ENCODE measurements around the gene ACOT13. TPM values are rescaled to one million over a fixed set of nuclear protein-coding genes. Genes with fewer than 3 reads are reported as not detected.
A peak's percentile ranks its signal among the peaks of the same experiment; 100 is the strongest.
"Not testable (repeated sequence)": the region's sequence is repeated elsewhere in the genome, so short reads cannot be mapped to it uniquely, and the experiment has no call there.

The ACOT13 gene
- total RNA-seq, 1 experiment from 2014 or later, result 55.6 TPM

GRCh38 chr6:24667378-24667803 is 514 bp downstream of the ACOT13 start:
- H3K27me3 Mint-ChIP-seq (ENCODE audit: insufficient read depth, unreplicated experiment), result no peaks in the 10 kb centered on the region
- no peak for TF ChIP-seq CTCF (IDR thresholded peaks at IDR 0.05; ENCODE audit: insufficient read depth in 1 of 2, low read depth in 1 of 2, low read length in 1 of 2, severe bottlenecking in 1 of 2, unreplicated experiment in 1 of 2)
- peaks cover 57% of the 10 kb centered on the region for H3K36me3 Mint-ChIP-seq (ENCODE audit: insufficient read depth, unreplicated experiment)
- ChIA-PET CTCF (interaction anchor here (1.4 kb wide), 2 partner anchors 84 to 86 kb away, joined by 3 to 10 read pairs; no protein-coding TSS in a partner anchor), POLR2A (interaction anchor here (0.6 to 1.7 kb wide), 5 partner anchors 16 to 223 kb away, joined by 3 to 4 read pairs (median 4); partner anchors contain the start of gene KIAA0319)
- Histone ChIP-seq H3K4me3 (ENCODE audit: low read depth, low read length) (peak overlapping the region; percentile 90), H3K4me1 (peaks cover 28% of the 10 kb centered on the region), H3K27me3 (replicated peaks; ENCODE audit: control insufficient read depth, insufficient read depth, low read length) (no peaks in the 10 kb centered on the region), H3K36me3 (ENCODE audit: control insufficient read depth, insufficient read depth, low read length) (no peaks in the 10 kb centered on the region), H3K9me3 (peaks cover 7% of the 10 kb centered on the region; the same call in 1 of the 2 replicates)
- H3K9me3 Mint-ChIP-seq (ENCODE audit: unreplicated experiment), result no peaks in the 10 kb centered on the region
- BruUV-seq (replicated peaks), result TSS peak; percentile 77
- H3K27ac Mint-ChIP-seq (ENCODE audit: unreplicated experiment), result peak overlapping the region; percentile 94
- DNase-seq, result peak; percentile 65 to 71
- H3K4me3 Mint-ChIP-seq (ENCODE audit: unreplicated experiment), result peak overlapping the region; percentile 85
- H3K4me1 Mint-ChIP-seq (ENCODE audit: low read depth, unreplicated experiment), result peaks cover 26% of the 10 kb centered on the region
- intact Hi-C loops (cut with micrococcal nuclease; ENCODE audit: unreplicated experiment), result loop anchor here (1.0 to 2.0 kb wide), 4 partner anchors 21 to 163 kb away; partner anchors contain the start of gene KIAA0319

- intact Hi-C loops (cut with micrococcal nuclease; ENCODE audit: unreplicated experiment); BruUV-seq (replicated peaks); H3K36me3 ChIP-seq (ENCODE audit: control insufficient read depth, insufficient read depth, low read length); POLR2A ChIA-PET; H3K27me3 Mint-ChIP-seq (ENCODE audit: insufficient read depth, unreplicated experiment); H3K9me3 Mint-ChIP-seq (ENCODE audit: unreplicated experiment); H3K27me3 ChIP-seq (replicated peaks; ENCODE audit: control insufficient read depth, insufficient read depth, low read length): not testable (repeated sequence)
- CTCF ChIA-PET, result interaction anchor here (1.3 kb wide), 1 partner anchor 87 kb away, joined by 3 read pairs; no protein-coding TSS in a partner anchor
- Mint-ChIP-seq H3K36me3 (ENCODE audit: insufficient read depth, unreplicated experiment) (peaks cover 48% of the 10 kb centered on the region), H3K4me3 (ENCODE audit: unreplicated experiment) (peak overlapping the region; percentile 85), H3K4me1 (ENCODE audit: low read depth, unreplicated experiment) (peaks cover 18% of the 10 kb centered on the region), H3K27ac (ENCODE audit: unreplicated experiment) (peak overlapping the region; percentile 94)
- H3K4me1 ChIP-seq, result peaks cover 18% of the 10 kb centered on the region
- peak overlapping the region; percentile 90 for H3K4me3 ChIP-seq (ENCODE audit: low read depth, low read length)
- peaks cover 16% of the 10 kb centered on the region for H3K9me3 ChIP-seq
- peak; percentile 49 to 71 for DNase-seq
Measured at GRCh38 chr6:24668066-24668996, 1.5 kb downstream of the ACOT13 start.

GRCh38 chr6:24668997-24669361 is 2.1 kb downstream of the ACOT13 start:
- H3K27ac Mint-ChIP-seq (ENCODE audit: unreplicated experiment), result peak overlapping the region; percentile 94
- no peaks in the 10 kb centered on the region for H3K9me3 Mint-ChIP-seq (ENCODE audit: unreplicated experiment)
- intact Hi-C loops (cut with micrococcal nuclease; ENCODE audit: unreplicated experiment), result no loop called here

GRCh38 chr6:24670492-24670891 is 3.6 kb downstream of the ACOT13 start:
- H3K27me3 Mint-ChIP-seq (ENCODE audit: insufficient read depth, unreplicated experiment); H3K9me3 Mint-ChIP-seq (ENCODE audit: unreplicated experiment); intact Hi-C loops (cut with micrococcal nuclease; ENCODE audit: unreplicated experiment); H3K27ac Mint-ChIP-seq (ENCODE audit: unreplicated experiment); H3K27me3 ChIP-seq (replicated peaks; ENCODE audit: control insufficient read depth, insufficient read depth, low read length); H3K36me3 ChIP-seq (ENCODE audit: control insufficient read depth, insufficient read depth, low read length); H3K4me3 Mint-ChIP-seq (ENCODE audit: unreplicated experiment); H3K4me1 Mint-ChIP-seq (ENCODE audit: low read depth, unreplicated experiment); DNase-seq; H3K4me3 ChIP-seq (ENCODE audit: low read depth, low read length); BruUV-seq (replicated peaks); POLR2A ChIA-PET: not testable (repeated sequence)
- CTCF ChIA-PET, result interaction anchor here (0.6 kb wide), 1 partner anchor 33 kb away, joined by 3 read pairs; no protein-coding TSS in a partner anchor
- Histone ChIP-seq H3K9me3 (peaks cover 28% of the 10 kb centered on the region), H3K4me1 (peaks cover 12% of the 10 kb centered on the region)
- peaks cover 44% of the 10 kb centered on the region for H3K36me3 Mint-ChIP-seq (ENCODE audit: insufficient read depth, unreplicated experiment)

More at GRCh38 chr6:24668997-24669361, 2.1 kb downstream of the ACOT13 start:
- ChIA-PET CTCF (interaction anchor here (1.3 kb wide), 1 partner anchor 88 kb away, joined by 3 read pairs; no protein-coding TSS in a partner anchor), POLR2A (no interaction called here)
- H3K27me3 ChIP-seq (replicated peaks; ENCODE audit: control insufficient read depth, insufficient read depth, low read length), result no peaks in the 10 kb centered on the region
- no TSS peak for BruUV-seq (replicated peaks)
- H3K27me3 Mint-ChIP-seq (ENCODE audit: insufficient read depth, unreplicated experiment), result no peaks in the 10 kb centered on the region
- H3K4me1 Mint-ChIP-seq (ENCODE audit: low read depth, unreplicated experiment), result peaks cover 18% of the 10 kb centered on the region
- H3K4me3 Mint-ChIP-seq (ENCODE audit: unreplicated experiment), result peak overlapping the region; percentile 85
- peaks cover 23% of the 10 kb centered on the region for H3K9me3 ChIP-seq
- peaks cover 12% of the 10 kb centered on the region for H3K4me1 ChIP-seq
- H3K36me3 ChIP-seq (ENCODE audit: control insufficient read depth, insufficient read depth, low read length), result no peaks in the 10 kb centered on the region
- no peak for TF ChIP-seq CTCF (IDR thresholded peaks at IDR 0.05; ENCODE audit: insufficient read depth in 1 of 2, low read depth in 1 of 2, low read length in 1 of 2, severe bottlenecking in 1 of 2, unreplicated experiment in 1 of 2)
- no peak for DNase-seq
- H3K4me3 ChIP-seq (ENCODE audit: low read depth, low read length), result no peak overlapping the region
- H3K36me3 Mint-ChIP-seq (ENCODE audit: insufficient read depth, unreplicated experiment), result peaks cover 41% of the 10 kb centered on the region

- H3K36me3 Mint-ChIP-seq (ENCODE audit: insufficient read depth, unreplicated experiment), result peaks cover 44% of the 10 kb centered on the region
- H3K4me3 ChIP-seq (ENCODE audit: low read depth, low read length); DNase-seq; H3K9me3 Mint-ChIP-seq (ENCODE audit: unreplicated experiment); H3K4me1 Mint-ChIP-seq (ENCODE audit: low read depth, unreplicated experiment); H3K27ac Mint-ChIP-seq (ENCODE audit: unreplicated experiment); H3K36me3 ChIP-seq (ENCODE audit: control insufficient read depth, insufficient read depth, low read length); H3K27me3 Mint-ChIP-seq (ENCODE audit: insufficient read depth, unreplicated experiment); POLR2A ChIA-PET; H3K4me3 Mint-ChIP-seq (ENCODE audit: unreplicated experiment); H3K27me3 ChIP-seq (replicated peaks; ENCODE audit: control insufficient read depth, insufficient read depth, low read length); intact Hi-C loops (cut with micrococcal nuclease; ENCODE audit: unreplicated experiment); BruUV-seq (replicated peaks): not testable (repeated sequence)
- Histone ChIP-seq H3K4me1 (peaks cover 12% of the 10 kb centered on the region), H3K9me3 (peaks cover 28% of the 10 kb centered on the region)
- CTCF ChIA-PET, result interaction anchor here (0.6 kb wide), 1 partner anchor 34 kb away, joined by 3 read pairs; no protein-coding TSS in a partner anchor
Measured at GRCh38 chr6:24671077-24671476, 4.2 kb downstream of the ACOT13 start.
